ENCODE data around the gene CCDC8.
"Not testable (repeated sequence)": the region's sequence is repeated elsewhere in the genome, so short reads cannot be mapped to it uniquely, and the experiment has no call there.

The CCDC8 gene

DNA sequence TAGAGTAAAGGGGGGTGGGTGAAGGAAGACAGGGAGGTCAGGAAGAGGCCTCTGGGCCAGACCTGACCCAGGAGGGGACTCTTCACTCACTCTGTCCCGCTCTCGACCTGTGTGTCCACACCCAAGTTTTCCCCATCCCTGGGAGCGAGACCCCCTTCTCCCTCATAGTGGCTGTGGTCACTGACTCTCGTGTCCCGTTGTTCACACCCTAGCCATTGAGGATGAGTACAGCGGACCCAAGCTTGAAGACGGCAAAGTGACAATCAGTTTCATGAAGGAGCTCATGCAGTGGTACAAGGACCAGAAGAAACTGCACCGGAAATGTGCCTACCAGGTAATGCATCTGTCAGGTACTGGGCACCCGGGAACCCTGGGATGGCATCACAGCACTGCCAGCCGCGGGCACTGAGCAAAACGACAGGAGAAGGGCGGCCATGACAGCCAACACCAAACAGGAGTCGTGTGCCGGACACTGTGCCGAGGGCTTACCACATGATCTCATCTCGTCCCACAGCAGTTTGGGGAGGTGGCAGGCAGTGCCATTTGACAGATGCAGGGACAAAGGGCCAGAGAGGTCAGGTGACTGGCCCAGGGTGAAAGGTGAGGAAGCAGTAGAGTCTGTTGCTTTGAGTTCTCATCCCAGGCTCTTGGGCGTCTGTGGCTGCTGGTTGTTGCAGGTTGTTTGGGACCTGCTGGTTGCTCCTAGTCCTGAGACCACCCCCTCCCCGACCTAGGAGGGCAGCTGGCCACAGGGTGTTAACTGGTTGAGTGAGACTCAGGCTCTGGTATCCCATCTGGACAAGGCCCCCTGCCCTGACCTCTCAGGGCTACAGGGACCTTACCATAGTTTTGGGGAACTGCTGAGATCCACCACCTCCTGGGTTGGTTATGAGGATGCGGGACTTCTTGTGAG is 36.9 kb downstream of the CCDC8 start:
- no peak for DNase-seq (ENCODE audit: extremely low read depth, insufficient read length)
- Histone ChIP-seq H3K27me3 (replicated peaks; ENCODE audit: control insufficient read depth, insufficient read depth, low read length) (no peaks in the 10 kb centered on the region), H3K4me3 (replicated peaks; ENCODE audit: low read depth, low read length) (no peak overlapping the region), H3K36me3 (ENCODE audit: control insufficient read depth, insufficient read depth, low read length) (peaks cover 18% of the 10 kb centered on the region)
- TF ChIP-seq, protein P1, sequence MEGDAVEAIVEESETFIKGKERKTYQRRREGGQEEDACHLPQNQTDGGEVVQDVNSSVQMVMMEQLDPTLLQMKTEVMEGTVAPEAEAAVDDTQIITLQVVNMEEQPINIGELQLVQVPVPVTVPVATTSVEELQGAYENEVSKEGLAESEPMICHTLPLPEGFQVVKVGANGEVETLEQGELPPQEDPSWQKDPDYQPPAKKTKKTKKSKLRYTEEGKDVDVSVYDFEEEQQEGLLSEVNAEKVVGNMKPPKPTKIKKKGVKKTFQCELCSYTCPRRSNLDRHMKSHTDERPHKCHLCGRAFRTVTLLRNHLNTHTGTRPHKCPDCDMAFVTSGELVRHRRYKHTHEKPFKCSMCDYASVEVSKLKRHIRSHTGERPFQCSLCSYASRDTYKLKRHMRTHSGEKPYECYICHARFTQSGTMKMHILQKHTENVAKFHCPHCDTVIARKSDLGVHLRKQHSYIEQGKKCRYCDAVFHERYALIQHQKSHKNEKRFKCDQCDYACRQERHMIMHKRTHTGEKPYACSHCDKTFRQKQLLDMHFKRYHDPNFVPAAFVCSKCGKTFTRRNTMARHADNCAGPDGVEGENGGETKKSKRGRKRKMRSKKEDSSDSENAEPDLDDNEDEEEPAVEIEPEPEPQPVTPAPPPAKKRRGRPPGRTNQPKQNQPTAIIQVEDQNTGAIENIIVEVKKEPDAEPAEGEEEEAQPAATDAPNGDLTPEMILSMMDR (IDR thresholded peaks at IDR 0.05; ENCODE audit: insufficient read depth, low read length, poor library complexity, severe bottlenecking): no peak

DNA sequence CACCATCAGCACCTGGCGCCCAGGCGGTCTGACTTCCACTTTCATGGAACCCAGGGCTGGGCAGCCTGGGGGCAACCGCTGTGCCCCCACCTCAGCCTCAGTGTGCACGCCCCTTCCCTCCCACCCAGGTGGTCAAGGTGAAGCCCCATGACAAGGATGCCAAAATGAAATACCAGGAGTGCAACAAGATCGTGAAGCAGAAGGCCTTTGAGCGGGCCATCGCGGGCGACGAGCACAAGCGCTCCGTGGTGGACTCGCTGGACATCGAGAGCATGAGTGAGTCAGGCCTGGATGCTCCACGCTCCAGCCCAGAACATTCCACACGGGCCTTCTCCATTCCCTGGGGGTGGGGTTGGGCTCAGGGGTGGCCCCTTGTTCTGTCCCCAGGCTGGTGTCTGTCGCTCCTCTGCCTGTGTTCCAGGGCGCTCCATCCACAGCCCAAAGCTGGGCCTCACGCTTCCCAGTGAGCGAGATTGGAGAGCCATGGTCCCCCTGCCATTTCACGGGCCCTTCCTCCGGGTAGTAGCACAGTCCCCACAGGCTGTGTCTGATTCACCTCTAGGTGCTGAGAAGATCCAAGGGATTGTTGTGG is 37.8 kb downstream of the CCDC8 start:
- H3K36me3 ChIP-seq (ENCODE audit: control insufficient read depth, insufficient read depth, low read length): peaks cover 18% of the 10 kb centered on the region
- H3K27me3 ChIP-seq (replicated peaks; ENCODE audit: control insufficient read depth, insufficient read depth, low read length); DNase-seq (ENCODE audit: extremely low read depth, insufficient read length); H3K4me3 ChIP-seq (replicated peaks; ENCODE audit: low read depth, low read length): not testable (repeated sequence)

DNA sequence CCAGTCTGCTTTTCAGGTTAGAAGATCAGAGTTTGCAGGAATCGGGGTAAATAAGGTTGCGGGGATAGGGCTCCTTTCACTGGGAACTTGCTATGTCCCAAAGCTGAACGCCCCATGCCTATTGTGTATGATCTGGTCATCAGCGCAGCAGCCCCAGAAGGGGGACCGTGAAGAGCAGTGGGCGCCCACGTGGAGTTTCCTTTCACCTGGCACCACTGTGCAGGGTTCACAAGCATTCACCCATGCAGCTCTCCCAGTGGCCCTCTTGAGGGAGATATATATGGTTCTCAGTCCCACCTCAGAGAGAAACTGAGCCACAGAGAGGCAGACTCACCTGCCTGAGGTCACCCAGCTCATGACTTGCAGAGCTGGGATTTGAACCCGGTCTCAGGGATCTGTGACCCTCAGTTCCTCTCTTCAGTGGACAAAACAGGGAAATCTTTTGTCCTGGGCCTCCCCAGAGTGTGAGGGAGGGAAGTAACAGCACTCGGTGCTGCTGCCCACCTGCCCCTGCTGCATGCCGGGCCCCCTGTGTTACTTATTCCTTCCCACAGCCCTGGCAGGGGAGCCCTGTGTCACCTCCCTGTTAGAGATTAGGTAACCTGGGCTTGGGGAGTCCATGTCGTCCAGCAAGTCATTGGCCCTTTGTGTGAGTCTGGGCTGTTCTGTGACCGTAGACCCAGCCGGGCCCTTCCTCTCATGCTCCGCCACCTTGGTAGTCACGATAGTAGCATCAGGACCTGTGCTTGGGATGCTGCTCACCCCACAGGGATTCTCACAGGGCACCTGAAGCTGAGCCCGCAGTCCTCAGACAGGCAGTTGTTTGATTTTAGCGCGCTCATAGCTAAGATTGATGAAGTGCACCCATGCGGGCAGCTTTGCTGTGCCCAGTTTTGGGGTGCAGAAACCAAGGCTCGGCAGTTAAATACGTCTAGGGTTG is 38.6 kb downstream of the CCDC8 start:
- no peak for DNase-seq (ENCODE audit: extremely low read depth, insufficient read length)
- TF ChIP-seq, protein P1 (IDR thresholded peaks at IDR 0.05; ENCODE audit: insufficient read depth, low read length, poor library complexity, severe bottlenecking): no peak
- H3K36me3 ChIP-seq (ENCODE audit: control insufficient read depth, insufficient read depth, low read length): peaks cover 21% of the 10 kb centered on the region
- no peaks in the 10 kb centered on the region for H3K27me3 ChIP-seq (replicated peaks; ENCODE audit: control insufficient read depth, insufficient read depth, low read length)
- H3K4me3 ChIP-seq (replicated peaks; ENCODE audit: low read depth, low read length): no peak overlapping the region

DNA sequence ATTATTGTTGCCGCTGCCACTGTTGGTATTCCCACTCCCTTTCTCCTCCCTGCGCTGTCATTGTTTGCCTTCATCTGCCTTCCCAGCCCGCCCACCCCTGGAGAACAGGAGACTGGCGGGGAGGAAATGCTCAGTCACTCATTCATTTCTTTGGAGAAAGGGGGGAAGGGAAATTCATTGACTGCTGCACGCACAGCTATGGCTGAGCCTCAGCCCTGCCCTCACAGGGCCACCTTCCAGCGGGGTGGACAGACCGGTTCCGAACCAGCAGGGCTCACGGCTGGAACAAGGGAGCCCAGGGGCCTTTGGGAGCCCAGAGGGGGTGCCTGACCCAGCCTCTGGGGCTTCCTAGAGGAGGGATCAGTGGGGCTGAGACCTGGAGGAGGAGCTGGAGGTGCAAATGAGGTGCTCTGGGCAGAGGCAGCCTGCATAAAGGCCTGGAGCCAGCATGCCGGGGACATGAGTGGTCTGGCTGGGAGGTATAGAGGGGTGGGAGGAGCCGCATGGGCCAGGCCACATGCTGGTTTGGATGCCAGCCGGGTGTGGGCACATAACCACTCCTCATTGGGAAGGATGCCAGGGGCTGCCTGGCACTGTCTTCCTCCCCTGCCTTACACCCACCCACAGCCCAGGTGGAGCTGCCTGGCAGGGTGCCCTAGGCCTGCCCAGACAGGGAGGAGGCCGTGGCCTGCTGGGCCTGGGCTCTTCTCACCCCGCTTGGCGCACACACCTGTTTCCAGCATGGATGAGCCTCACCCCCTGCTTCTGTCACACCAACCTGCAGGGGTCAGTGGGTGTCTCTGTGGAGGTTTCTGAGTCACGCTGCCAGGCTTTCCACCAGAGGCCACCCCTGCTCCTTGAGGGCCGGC is 39.6 kb downstream of the CCDC8 start:
- Histone ChIP-seq H3K4me3 (replicated peaks; ENCODE audit: low read depth, low read length) (no peak overlapping the region), H3K27me3 (replicated peaks; ENCODE audit: control insufficient read depth, insufficient read depth, low read length) (no peaks in the 10 kb centered on the region), H3K36me3 (ENCODE audit: control insufficient read depth, insufficient read depth, low read length) (peaks cover 18% of the 10 kb centered on the region)
- DNase-seq (ENCODE audit: extremely low read depth, insufficient read length): no peak
- TF ChIP-seq, protein P1 (IDR thresholded peaks at IDR 0.05; ENCODE audit: insufficient read depth, low read length, poor library complexity, severe bottlenecking): no peak

DNA sequence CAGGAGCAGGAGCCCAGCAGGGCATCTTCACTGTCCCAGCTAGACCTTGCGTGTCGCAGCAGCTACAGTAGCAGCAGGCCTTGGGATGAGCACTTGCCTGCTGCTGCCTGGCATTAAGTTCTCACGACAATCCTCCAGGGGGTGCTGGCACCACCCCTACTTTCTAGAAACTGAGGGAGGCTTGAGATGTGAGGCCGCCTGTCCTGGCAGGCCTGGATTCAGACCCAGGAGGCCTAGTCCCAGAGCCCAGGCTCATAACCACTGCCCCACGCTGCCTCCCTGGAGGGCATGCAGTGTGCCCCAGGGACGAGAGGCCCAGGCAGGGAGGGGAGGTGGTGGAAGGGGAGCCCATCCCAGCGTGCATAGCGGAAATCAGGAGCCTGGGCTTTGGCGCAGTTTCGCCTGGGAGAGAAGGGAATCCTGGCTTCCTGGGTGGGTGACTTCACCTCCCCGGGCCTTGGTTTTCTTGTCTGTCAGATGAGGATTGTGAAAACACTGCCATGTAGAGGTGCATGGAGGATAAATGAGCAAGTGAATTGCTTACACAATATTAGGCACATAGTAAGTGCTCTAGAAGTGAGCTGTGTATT is 40.4 kb downstream of the CCDC8 start:
- DNase-seq (ENCODE audit: extremely low read depth, insufficient read length): no peak
- TF ChIP-seq, protein P1 (IDR thresholded peaks at IDR 0.05; ENCODE audit: insufficient read depth, low read length, poor library complexity, severe bottlenecking): peak; percentile 7
- Histone ChIP-seq H3K27me3 (replicated peaks; ENCODE audit: control insufficient read depth, insufficient read depth, low read length) (no peaks in the 10 kb centered on the region), H3K36me3 (ENCODE audit: control insufficient read depth, insufficient read depth, low read length) (peaks cover 21% of the 10 kb centered on the region), H3K4me3 (replicated peaks; ENCODE audit: low read depth, low read length) (no peak overlapping the region)

Data from GM06990 (cell line).